Nephron (organoid): ENCODE data around the gene ARHGAP40.
A peak's percentile ranks its signal among the peaks of the same experiment; 100 is the strongest.

Source experiments
- H3K27ac Mint-ChIP-seq, 3 experiments: 2 replicates each; pipeline ENCODE4 v1.8.0; 2020; ENCODE audit warnings: mixed read lengths in 3 of 3, mild to moderate bottlenecking in 2 of 3, moderate library complexity in 1 of 3
- H3K27me3 Mint-ChIP-seq: 2 replicates; pipeline ENCODE4 v1.8.0; 2021; ENCODE audit warnings: low read depth, mild to moderate bottlenecking, moderate library complexity, mixed read lengths
- H3K36me3 Mint-ChIP-seq: 2 replicates; pipeline ENCODE4 v1.8.0; 2020; ENCODE audit warnings: low read depth, mixed read lengths
- H3K4me1 Mint-ChIP-seq: 2 replicates; pipeline ENCODE4 v1.8.0; 2020; ENCODE audit warnings: mixed read lengths
- H3K4me3 Mint-ChIP-seq, 3 experiments: 2 replicates each; pipeline ENCODE4 v1.8.0; 2020; ENCODE audit warnings: mild to moderate bottlenecking in 3 of 3, mixed read lengths in 3 of 3, moderate library complexity in 2 of 3
- H3K9me3 Mint-ChIP-seq: 2 replicates; pipeline ENCODE4 v1.8.0; 2020; ENCODE audit warnings: mixed read lengths
- CTCF ChIP-seq, 3 experiments: fragments of 200-600 bp; sonication (generic); IDR thresholded peaks; one replicate each; pipeline ENCODE4 v1.5.0; 2021; ENCODE audit warnings: antibody characterized with exemption in 3 of 3; ENCODE audit not compliant: unreplicated experiment in 3 of 3

ARHGAP40 gene

GRCh38 chr20:38645980-38646858 is 44.6 kb downstream of the ARHGAP40 start:
- no peaks in the 10 kb centered on the region for H3K36me3 Mint-ChIP-seq
- peaks cover 68% of the 10 kb centered on the region for H3K27me3 Mint-ChIP-seq
- TF ChIP-seq CTCF (IDR thresholded peaks at IDR 0.05; ENCODE audit: unreplicated experiment in 3 of 3) = peak; percentile 94 to 97 (median 97)
- peak overlapping the region; percentile 65 to 74 (median 69) for H3K4me3 Mint-ChIP-seq
- H3K9me3 Mint-ChIP-seq = no peaks in the 10 kb centered on the region
- H3K4me1 Mint-ChIP-seq = peaks cover 14% of the 10 kb centered on the region
- no peak overlapping the region for H3K27ac Mint-ChIP-seq

DNA sequence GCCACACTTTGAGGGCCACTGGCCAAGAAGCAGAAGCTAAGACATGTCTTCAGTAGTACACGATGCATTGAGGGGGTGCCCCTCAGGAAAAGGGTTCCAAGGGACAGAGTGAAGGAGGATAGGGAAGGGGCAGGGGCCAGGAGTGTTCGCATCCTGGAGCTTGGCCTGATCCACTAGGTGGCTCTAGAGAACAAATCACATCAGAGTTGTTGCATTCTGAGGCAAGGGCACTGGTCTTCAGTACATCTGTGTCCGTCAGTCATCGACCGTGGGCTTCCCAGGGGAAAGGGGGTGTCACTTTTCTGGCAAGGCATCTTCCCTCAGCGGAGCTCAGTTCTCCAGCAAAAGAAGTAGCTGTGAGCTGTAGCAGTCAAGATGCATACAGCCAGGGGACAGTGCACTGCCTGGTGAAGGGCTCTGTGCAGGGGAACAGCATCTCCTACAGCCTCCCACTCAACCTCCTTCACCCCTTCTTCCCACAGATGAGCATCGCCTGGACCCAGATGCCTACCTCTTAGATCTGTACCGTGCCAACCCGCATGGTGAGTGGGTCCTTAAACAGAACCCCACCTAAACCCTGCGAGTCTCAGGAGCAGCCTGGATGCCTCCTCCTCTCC is 47.8 kb downstream of the ARHGAP40 start:
- H3K4me1 Mint-ChIP-seq = peaks cover 7% of the 10 kb centered on the region
- no peak overlapping the region for H3K4me3 Mint-ChIP-seq
- H3K9me3 Mint-ChIP-seq = peaks cover 3% of the 10 kb centered on the region
- H3K27ac Mint-ChIP-seq = no peak overlapping the region
- no peaks in the 10 kb centered on the region for H3K36me3 Mint-ChIP-seq
- peak; percentile 40 to 64 (median 44) for TF ChIP-seq CTCF (IDR thresholded peaks at IDR 0.05; ENCODE audit: unreplicated experiment in 3 of 3)
- peaks cover 61% of the 10 kb centered on the region for H3K27me3 Mint-ChIP-seq

GRCh38 chr20:38650010-38650409 is 48.4 kb downstream of the ARHGAP40 start:
- Mint-ChIP-seq H3K27me3 (peaks cover 61% of the 10 kb centered on the region), H3K4me1 (peaks cover 7% of the 10 kb centered on the region), H3K4me3 (no peak overlapping the region), H3K27ac (no peak overlapping the region), H3K36me3 (no peaks in the 10 kb centered on the region), H3K9me3 (peaks cover 3% of the 10 kb centered on the region)
- TF ChIP-seq CTCF (IDR thresholded peaks at IDR 0.05; ENCODE audit: unreplicated experiment in 3 of 3) = no peak

DNA sequence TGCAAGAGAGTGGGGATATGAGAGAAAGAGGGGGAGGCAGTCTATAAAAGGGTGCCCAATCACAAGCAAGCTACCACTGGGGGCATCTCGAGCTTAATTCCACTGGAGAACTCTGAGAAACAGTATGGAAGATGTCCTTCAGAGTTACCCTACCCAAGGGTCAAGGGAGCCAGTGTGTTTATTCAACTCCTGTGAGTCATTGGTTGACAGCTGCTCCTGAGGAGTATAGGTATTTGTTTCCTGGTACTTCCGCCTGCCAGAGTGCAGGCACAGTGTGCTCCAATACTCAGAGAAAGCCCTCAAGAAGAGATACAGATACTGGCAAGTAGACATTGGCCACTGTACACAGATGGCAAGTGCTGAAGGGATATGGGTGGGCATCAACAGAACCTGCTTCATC is 49.5 kb downstream of the ARHGAP40 start:
- Mint-ChIP-seq H3K27me3 (peaks cover 61% of the 10 kb centered on the region), H3K4me3 (no peak overlapping the region), H3K36me3 (no peaks in the 10 kb centered on the region), H3K27ac (no peak overlapping the region), H3K4me1 (peaks cover 7% of the 10 kb centered on the region), H3K9me3 (peaks cover 3% of the 10 kb centered on the region)
- TF ChIP-seq CTCF (IDR thresholded peaks at IDR 0.05; ENCODE audit: unreplicated experiment in 3 of 3) = no peak

DNA sequence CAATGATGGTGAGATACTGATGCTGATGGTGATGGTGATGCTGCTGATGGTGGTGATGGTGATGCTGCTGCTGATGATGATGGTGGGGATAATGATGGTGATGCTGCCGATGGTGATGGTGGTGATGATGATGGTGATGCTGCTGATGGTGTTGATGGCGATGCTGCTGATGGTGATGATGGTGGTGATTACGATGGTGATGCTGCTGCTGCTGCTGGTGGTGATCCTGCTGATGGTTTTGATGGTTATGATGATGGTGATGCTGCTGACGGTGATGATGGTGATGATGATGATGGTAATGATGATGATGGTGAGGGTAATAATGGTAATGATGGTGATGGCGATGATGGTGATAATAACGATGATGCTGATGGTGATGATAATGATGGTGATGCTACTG is 50.0 kb downstream of the ARHGAP40 start:
- TF ChIP-seq CTCF (IDR thresholded peaks at IDR 0.05; ENCODE audit: unreplicated experiment in 3 of 3) = no peak
- H3K36me3 Mint-ChIP-seq = no peaks in the 10 kb centered on the region
- peaks cover 3% of the 10 kb centered on the region for H3K9me3 Mint-ChIP-seq
- no peak overlapping the region for H3K27ac Mint-ChIP-seq
- no peak overlapping the region for H3K4me3 Mint-ChIP-seq
- peaks cover 4% of the 10 kb centered on the region for H3K4me1 Mint-ChIP-seq
- H3K27me3 Mint-ChIP-seq = peaks cover 61% of the 10 kb centered on the region
